Kidney (tissue), 14 donors: ENCODE data around the gene KLHDC8A. TPM values are rescaled to one million over a fixed set of nuclear protein-coding genes. Genes with fewer than 3 reads are reported as not detected.

Experiments used
- DNase-seq, 5 donors: peaks; one replicate each; pipeline ENCODE4 v3.0.0-alpha.2; 2013 to 2020
- FAIRE-seq: peaks from 2 replicates; lab custom pipeline; 2012; peaks lifted over from hg19 to GRCh38; lab: Jason Lieb, UNC
- H3K27ac ChIP-seq, 2 donors: one replicate each; pipeline ENCODE4 v1.7.0; 2013; ENCODE audit warnings: low read depth in 2 of 2, low read length in 2 of 2, inconsistent platforms in 1 of 2
- H3K27me3 ChIP-seq: one replicate; pipeline ENCODE4 v1.7.1; 2013; ENCODE audit warnings: low read length, inconsistent platforms; ENCODE audit not compliant: control insufficient read depth, insufficient read depth
- H3K36me3 ChIP-seq, 3 donors: one replicate each; pipeline versions ENCODE4 v1.7.0 to v1.7.1; 2013; ENCODE audit warnings: low read length in 3 of 3, control low read depth in 1 of 3, inconsistent platforms in 1 of 3; ENCODE audit not compliant: insufficient read depth in 3 of 3, control insufficient read depth in 2 of 3
- H3K4me1 ChIP-seq, 3 donors: one replicate each; pipeline versions ENCODE4 v1.7.0 to v1.7.1; 2013; ENCODE audit warnings: low read length in 3 of 3, inconsistent platforms in 1 of 3, low read depth in 1 of 3; ENCODE audit not compliant: control insufficient read depth in 2 of 3, insufficient read depth in 2 of 3
- H3K4me3 ChIP-seq, 3 donors: one replicate each; pipeline versions ENCODE4 v1.7.0 to v1.8.1; 2013; ENCODE audit warnings: low read length in 3 of 3, control low read depth in 1 of 3, inconsistent platforms in 1 of 3
- H3K9ac ChIP-seq, 3 donors: one replicate each; pipeline versions ENCODE4 v1.7.0 to v1.7.1; 2013; ENCODE audit warnings: low read length in 3 of 3, control low read depth in 1 of 3, inconsistent platforms in 1 of 3
- H3K9me3 ChIP-seq, 3 donors: one replicate each; pipeline versions ENCODE4 v1.7.0 to v1.7.1; 2013; ENCODE audit warnings: low read length in 3 of 3, control low read depth in 1 of 3, inconsistent platforms in 1 of 3; ENCODE audit not compliant: control insufficient read depth in 2 of 3, insufficient read depth in 1 of 3
- CTCF ChIP-seq: IDR thresholded peaks from 3 replicates; pipeline ENCODE4 v1.5.1; 2012; ENCODE audit warnings: mild to moderate bottlenecking, moderate library complexity, borderline replicate concordance; ENCODE audit not compliant: insufficient read depth; ENCODE audit errors: extremely low read depth
- intact Hi-C: fragments of 100-400 bp; cut with DNase I; formaldehyde crosslinking; loops from one replicate; pipeline ENCODE4 v1.11.1; 2022
- polyA plus RNA-seq: library from polyadenylated mRNA; stranded (reverse); fragments of 350-450 nt; fragmentation: Illumina TruSeq; extraction: RNeasy Lipid Tissue Mini Kit (QIAGEN cat#74804); gene quantifications from one replicate; pipeline ENCODE4 v1.2.3, GENCODE V29; 2014; ENCODE audit warnings: low read depth, low replicate concordance; ENCODE audit not compliant: insufficient read depth
- total RNA-seq: library from RNA; stranded (reverse); fragmentation: NEBNext Ultra II Directional; extraction: Animal tissue kit (Norgen Biotek cat#: 25700); gene quantifications from one replicate; pipeline ENCODE4 v1.2.1, GENCODE V29; 2021
- donor health status: control.
- donor health status: control.
- donor health status: control.
- donor health status: control.
- donor health status: control.
- donor health status: DM: yes; HTN: yes; CAD: no.
- donor health status: Normal renal cell carcinoma (clear cell type).

The KLHDC8A gene
- total and polyA plus RNA-seq, 2 donors from 2014 or later, result not detected

GRCh38 chr1:205296154-205296553, 60.6 kb downstream of the KLHDC8A start:
- no peaks in the 10 kb centered on the region for H3K36me3 ChIP-seq
- H3K4me3 ChIP-seq, result no peak overlapping the region
- no peak overlapping the region for H3K27ac ChIP-seq
- FAIRE-seq (no peak), DNase-seq (no peak)
- no peaks in the 10 kb centered on the region for H3K9me3 ChIP-seq
- no peaks in the 10 kb centered on the region for H3K27me3 ChIP-seq
- intact Hi-C loops, result no loop called here
- no peak for TF ChIP-seq CTCF
- no peak overlapping the region for H3K9ac ChIP-seq
- H3K4me1 ChIP-seq, result peaks cover 5 to 48% (median 30%) of the 10 kb centered on the region in 3 donors

- Histone ChIP-seq H3K36me3 (no peaks in the 10 kb centered on the region), H3K4me1 (peaks cover 0 to 44% (median 28%) of the 10 kb centered on the region in 3 donors), H3K4me3 (no peak overlapping the region), H3K9ac (peak overlapping the region in 1 of 3 donors; percentile 77), H3K9me3 (no peaks in the 10 kb centered on the region), H3K27me3 (no peaks in the 10 kb centered on the region), H3K27ac (peak overlapping the region; percentile 87 to 94)
- no peak for DNase-seq
- no peak for TF ChIP-seq CTCF
- no peak for FAIRE-seq
- intact Hi-C loops, result no loop called here
Measured at GRCh38 chr1:205294934-205295333, 61.8 kb downstream of the KLHDC8A start.

- intact Hi-C loops, result no loop called here
- Histone ChIP-seq H3K4me1 (peaks cover 0 to 44% (median 27%) of the 10 kb centered on the region in 3 donors), H3K9me3 (no peaks in the 10 kb centered on the region), H3K4me3 (no peak overlapping the region), H3K27ac (peak overlapping the region; percentile 87 to 94), H3K9ac (peak overlapping the region in 1 of 3 donors; percentile 77), H3K27me3 (no peaks in the 10 kb centered on the region), H3K36me3 (no peaks in the 10 kb centered on the region)
- DNase-seq (peak; percentile 48 to 90 (median 68)), FAIRE-seq (no peak)
- TF ChIP-seq CTCF, result no peak
Measured at GRCh38 chr1:205294175-205294917, 62.4 kb downstream of the KLHDC8A start.
